ENCODE data around the gene ABCA13.

- TF ChIP-seq POLR2AphosphoS5 (IDR thresholded peaks at IDR 0.05; ENCODE audit: low read depth, low read length) (no peak), CTCF (IDR thresholded peaks at IDR 0.05) (no peak), CHD2 (IDR thresholded peaks at IDR 0.05; ENCODE audit: low read length, partially characterized antibody) (no peak), JUND (IDR thresholded peaks at IDR 0.05) (no peak), USF1 (IDR thresholded peaks at IDR 0.05; ENCODE audit: borderline replicate concordance, low read depth) (no peak), EP300 (IDR thresholded peaks at IDR 0.05; ENCODE audit: borderline replicate concordance in 1 of 2, low read depth in 1 of 2, low read length in 1 of 2) (no peak)
These were observed 3.1 kb upstream of the ABCA13 start for GRCh38 chr7:48168159-48168558.
